Natural killer cell treated with Interleukin-12 subunit alpha and Interleukin-12 subunit beta and Interleukin-15 and Interleukin-18, amount 100 ng/mL, for 72 hours (primary cell): ENCODE results near the gene FARP2. TPM values are rescaled to one million over a fixed set of nuclear protein-coding genes. Genes with fewer than 3 reads are reported as not detected.

Experiments used
- ATAC-seq, 2 donors: fragments of 150-1000 bp; cut with Tn5 transposase in 1 of 2; sonication (Bioruptor Pico), chemical (Tn5 transposase) in 1 of 2; 2 replicates each; pipeline ENCODE4 v1.10.0; 2021
- DNase-seq: peaks from one replicate; pipeline ENCODE4 v3.0.0; 2022; ENCODE audit warnings: low spot score
- H3K27ac Mint-ChIP-seq, 2 donors: 1 replicate in 1 of 2; 2 replicates in 1 of 2; pipeline ENCODE4 v1.8.0; 2022; ENCODE audit warnings: mixed read lengths in 2 of 2, mild to moderate bottlenecking in 1 of 2, moderate library complexity in 1 of 2
- H3K27me3 Mint-ChIP-seq, 2 donors: 1 replicate in 1 of 2; 2 replicates in 1 of 2; pipeline ENCODE4 v1.8.0; 2022; ENCODE audit warnings: mixed read lengths in 2 of 2
- H3K36me3 Mint-ChIP-seq: one replicate; pipeline ENCODE4 v1.8.0; 2022; ENCODE audit warnings: mixed read lengths
- H3K4me1 Mint-ChIP-seq, 2 donors: 1 replicate in 1 of 2; 2 replicates in 1 of 2; pipeline ENCODE4 v1.8.0; 2022; ENCODE audit warnings: low read depth in 2 of 2, mixed read lengths in 2 of 2, mild to moderate bottlenecking in 1 of 2
- H3K4me3 Mint-ChIP-seq: one replicate; pipeline ENCODE4 v1.8.0; 2022; ENCODE audit warnings: mixed read lengths
- H3K9me3 Mint-ChIP-seq: 2 replicates; pipeline ENCODE4 v1.8.0; 2022; ENCODE audit warnings: mixed read lengths
- total RNA-seq, 2 donors: library from RNA; stranded (reverse); gene quantifications; one replicate each; pipeline ENCODE4 v1.2.3, GENCODE V29; 2022

The FARP2 gene
- total RNA-seq, 2 donors from 2014 or later: 49.2 to 77.3 TPM

- no peak for ATAC-seq
- H3K4me1 Mint-ChIP-seq: peaks cover 6 to 33% of the 10 kb centered on the region in 2 donors
- H3K9me3 Mint-ChIP-seq: no peaks in the 10 kb centered on the region
- DNase-seq: no peak
- no peak overlapping the region for H3K4me3 Mint-ChIP-seq
- H3K36me3 Mint-ChIP-seq: peaks cover 34% of the 10 kb centered on the region
- no peaks in the 10 kb centered on the region for H3K27me3 Mint-ChIP-seq
- H3K27ac Mint-ChIP-seq: peak overlapping the region; percentile 1 to 25
Measured at GRCh38 chr2:241340631-241341163, 15.4 kb upstream of the FARP2 start.

GRCh38 chr2:241344925-241345651 lies 11.0 kb upstream of the FARP2 start:
- ATAC-seq: no peak
- DNase-seq: no peak
- Mint-ChIP-seq H3K4me1 (peaks cover 3 to 17% of the 10 kb centered on the region in 2 donors), H3K27ac (no peak overlapping the region), H3K4me3 (no peak overlapping the region), H3K27me3 (no peaks in the 10 kb centered on the region), H3K36me3 (peaks cover 37% of the 10 kb centered on the region), H3K9me3 (no peaks in the 10 kb centered on the region)

GRCh38 chr2:241349941-241350340 lies 6.1 kb upstream of the FARP2 start:
- H3K4me3 Mint-ChIP-seq: no peak overlapping the region
- H3K27me3 Mint-ChIP-seq: no peaks in the 10 kb centered on the region
- H3K27ac Mint-ChIP-seq: no peak overlapping the region
- H3K9me3 Mint-ChIP-seq: no peaks in the 10 kb centered on the region
- peaks cover 32% of the 10 kb centered on the region for H3K36me3 Mint-ChIP-seq
- no peak for ATAC-seq
- no peak for DNase-seq
- no peaks in the 10 kb centered on the region for H3K4me1 Mint-ChIP-seq

- H3K9me3 Mint-ChIP-seq: no peaks in the 10 kb centered on the region
- no peaks in the 10 kb centered on the region for H3K4me1 Mint-ChIP-seq
- DNase-seq: no peak
- no peak overlapping the region for H3K4me3 Mint-ChIP-seq
- peaks cover 31% of the 10 kb centered on the region for H3K36me3 Mint-ChIP-seq
- no peaks in the 10 kb centered on the region for H3K27me3 Mint-ChIP-seq
- ATAC-seq: no peak
- no peak overlapping the region for H3K27ac Mint-ChIP-seq
Measured at GRCh38 chr2:241350530-241350877, 5.6 kb upstream of the FARP2 start.

GRCh38 chr2:241350878-241351639 lies 5.0 kb upstream of the FARP2 start:
- no peak overlapping the region for H3K27ac Mint-ChIP-seq
- H3K36me3 Mint-ChIP-seq: peaks cover 26% of the 10 kb centered on the region
- no peak overlapping the region for H3K4me3 Mint-ChIP-seq
- no peaks in the 10 kb centered on the region for H3K4me1 Mint-ChIP-seq
- no peaks in the 10 kb centered on the region for H3K9me3 Mint-ChIP-seq
- ATAC-seq: no peak
- DNase-seq: no peak
- H3K27me3 Mint-ChIP-seq: no peaks in the 10 kb centered on the region

- H3K9me3 Mint-ChIP-seq: no peaks in the 10 kb centered on the region
- ATAC-seq (no peak), DNase-seq (no peak)
- no peak overlapping the region for H3K4me3 Mint-ChIP-seq
- no peaks in the 10 kb centered on the region for H3K27me3 Mint-ChIP-seq
- H3K36me3 Mint-ChIP-seq: peaks cover 26% of the 10 kb centered on the region
- no peaks in the 10 kb centered on the region for H3K4me1 Mint-ChIP-seq
- no peak overlapping the region for H3K27ac Mint-ChIP-seq
Measured at GRCh38 chr2:241351640-241352031, 4.4 kb upstream of the FARP2 start.

GRCh38 chr2:241352227-241352626 lies 3.9 kb upstream of the FARP2 start:
- no peak overlapping the region for H3K4me3 Mint-ChIP-seq
- no peak for ATAC-seq

GRCh38 chr2:241354668-241355658 lies 1.1 kb upstream of the FARP2 start:
- Mint-ChIP-seq H3K4me1 (peaks cover 18 to 24% of the 10 kb centered on the region in 2 donors), H3K27ac (no peak overlapping the region), H3K4me3 (peak overlapping the region; percentile 27), H3K9me3 (no peaks in the 10 kb centered on the region), H3K36me3 (peaks cover 19% of the 10 kb centered on the region), H3K27me3 (no peaks in the 10 kb centered on the region)
- ATAC-seq: peak; percentile 8 to 29
- peak; percentile 74 for DNase-seq

More at GRCh38 chr2:241352227-241352626, 3.9 kb upstream of the FARP2 start:
- Mint-ChIP-seq H3K27ac (no peak overlapping the region), H3K27me3 (no peaks in the 10 kb centered on the region), H3K36me3 (peaks cover 26% of the 10 kb centered on the region), H3K9me3 (no peaks in the 10 kb centered on the region), H3K4me1 (peaks cover 4 to 5% of the 10 kb centered on the region in 2 donors)
- DNase-seq: no peak

GRCh38 chr2:241356871-241357260 lies 781 bp downstream of the FARP2 start:
- no peaks in the 10 kb centered on the region for H3K27me3 Mint-ChIP-seq
- no peak for ATAC-seq
- H3K4me3 Mint-ChIP-seq: peak overlapping the region; percentile 86
- H3K9me3 Mint-ChIP-seq: no peaks in the 10 kb centered on the region
- H3K27ac Mint-ChIP-seq: no peak overlapping the region
- H3K4me1 Mint-ChIP-seq: peaks cover 22 to 27% of the 10 kb centered on the region in 2 donors
- DNase-seq: no peak
- H3K36me3 Mint-ChIP-seq: peaks cover 5% of the 10 kb centered on the region

GRCh38 chr2:241357531-241357930 lies 1.4 kb downstream of the FARP2 start:
- no peak for DNase-seq
- H3K4me1 Mint-ChIP-seq: peaks cover 22 to 27% of the 10 kb centered on the region in 2 donors
- no peaks in the 10 kb centered on the region for H3K36me3 Mint-ChIP-seq
- ATAC-seq: no peak
- peak overlapping the region; percentile 86 for H3K4me3 Mint-ChIP-seq
- H3K27ac Mint-ChIP-seq: no peak overlapping the region
- no peaks in the 10 kb centered on the region for H3K27me3 Mint-ChIP-seq
- H3K9me3 Mint-ChIP-seq: no peaks in the 10 kb centered on the region

- Mint-ChIP-seq H3K27me3 (no peaks in the 10 kb centered on the region), H3K27ac (peak overlapping the region in 1 of 2 donors; percentile 9), H3K36me3 (no peaks in the 10 kb centered on the region), H3K9me3 (no peaks in the 10 kb centered on the region), H3K4me1 (peaks cover 25 to 29% of the 10 kb centered on the region in 2 donors), H3K4me3 (peak overlapping the region; percentile 66)
- DNase-seq: no peak
- ATAC-seq: peak in 1 of 2 donors; percentile 4
Measured at GRCh38 chr2:241358470-241358869, 2.4 kb downstream of the FARP2 start.

GRCh38 chr2:241359481-241360045 lies 3.5 kb downstream of the FARP2 start:
- Mint-ChIP-seq H3K4me3 (peak overlapping the region; percentile 2), H3K27ac (no peak overlapping the region), H3K27me3 (no peaks in the 10 kb centered on the region), H3K9me3 (no peaks in the 10 kb centered on the region), H3K36me3 (no peaks in the 10 kb centered on the region), H3K4me1 (peaks cover 28 to 31% of the 10 kb centered on the region in 2 donors)
- DNase-seq: no peak
- ATAC-seq: no peak

GRCh38 chr2:241363426-241363825 lies 7.3 kb downstream of the FARP2 start:
- Mint-ChIP-seq H3K9me3 (no peaks in the 10 kb centered on the region), H3K4me1 (peaks cover 18 to 28% of the 10 kb centered on the region in 2 donors), H3K36me3 (no peaks in the 10 kb centered on the region), H3K27ac (no peak overlapping the region), H3K27me3 (no peaks in the 10 kb centered on the region), H3K4me3 (no peak overlapping the region)
- DNase-seq (no peak), ATAC-seq (peak in 1 of 2 donors; percentile 32)
